Measurements from ENCODE around the gene ANKRD62. TPM values are rescaled to one million over a fixed set of nuclear protein-coding genes. Genes with fewer than 3 reads are reported as not detected.
"Not testable (repeated sequence)": the region's sequence is repeated elsewhere in the genome, so short reads cannot be mapped to it uniquely, and the experiment has no call there.

ANKRD62 gene
- total RNA-seq, 8 experiments from 2014 or later: 0.05 to 0.21 (median 0.14) TPM; not detected in 3

- 34 to 85% (median 75%) methylated on average over 2 to 15 of the region's 15 CpGs for WGBS, 10 experiments
- Histone ChIP-seq H3K4me1 (replicated peaks in 1 of 2) (no peaks in the 10 kb centered on the region), H3K27ac (no peak overlapping the region), H3K4me3 (no peak overlapping the region)
- in situ Hi-C loops (cut with MboI; ENCODE audit: low pct_unique_long_range_greater_than_20kb in 2 of 9, low sequenced_read_pairs in 9 of 9, unreplicated experiment in 9 of 9): no loop called here
- peak in 2 of 8 experiments; percentile 48 to 49 for ATAC-seq (replicated peaks in 6 of 8)
Measured at GRCh38 chr18:12121175-12122042, 27.8 kb downstream of the ANKRD62 start.

- H3K27ac ChIP-seq; H3K4me1 ChIP-seq (replicated peaks in 1 of 2); in situ Hi-C loops (cut with MboI; ENCODE audit: low pct_unique_long_range_greater_than_20kb in 2 of 9, low sequenced_read_pairs in 9 of 9, unreplicated experiment in 9 of 9); H3K4me3 ChIP-seq: not testable (repeated sequence)
- peak in 3 of 8 experiments; percentile 36 to 64 (median 52) for ATAC-seq (replicated peaks in 6 of 8)
- WGBS, 10 experiments: 6 to 93% (median 74%) methylated on average over 1 to 3 of the region's 3 CpGs; no CpG with 5 or more reads in 2 of the 10 experiments
Measured at GRCh38 chr18:12122043-12122389, 28.4 kb downstream of the ANKRD62 start.

DNA sequence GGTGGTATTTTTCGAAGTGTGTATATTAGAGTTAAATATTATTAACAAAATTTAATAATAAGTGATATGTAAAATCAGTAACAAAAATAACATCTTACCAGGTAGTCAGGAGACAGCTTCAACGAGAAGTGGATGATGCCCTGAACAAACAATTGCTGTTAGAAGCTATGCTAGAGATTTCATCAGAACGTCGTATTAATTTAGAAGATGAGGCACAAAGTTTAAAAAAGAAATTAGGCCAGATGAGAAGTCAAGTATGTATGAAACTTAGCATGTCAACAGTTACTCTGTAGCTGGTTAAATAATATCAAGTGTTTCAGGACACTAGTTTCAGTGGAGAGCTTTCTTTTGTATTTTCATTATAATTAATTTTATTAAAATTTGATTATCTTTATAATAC lies 34.0 kb downstream of the ANKRD62 start:
- H3K4me1 ChIP-seq (replicated peaks in 1 of 2); ATAC-seq (replicated peaks in 6 of 8); H3K27ac ChIP-seq; in situ Hi-C loops (cut with MboI; ENCODE audit: low pct_unique_long_range_greater_than_20kb in 2 of 9, low sequenced_read_pairs in 9 of 9, unreplicated experiment in 9 of 9); H3K4me3 ChIP-seq: not testable (repeated sequence)
- WGBS, 10 experiments: 0 to 96% (median 60%) methylated on average over 1 to 4 of the region's 4 CpGs; no CpG with 5 or more reads in 1 of the 10 experiments

DNA sequence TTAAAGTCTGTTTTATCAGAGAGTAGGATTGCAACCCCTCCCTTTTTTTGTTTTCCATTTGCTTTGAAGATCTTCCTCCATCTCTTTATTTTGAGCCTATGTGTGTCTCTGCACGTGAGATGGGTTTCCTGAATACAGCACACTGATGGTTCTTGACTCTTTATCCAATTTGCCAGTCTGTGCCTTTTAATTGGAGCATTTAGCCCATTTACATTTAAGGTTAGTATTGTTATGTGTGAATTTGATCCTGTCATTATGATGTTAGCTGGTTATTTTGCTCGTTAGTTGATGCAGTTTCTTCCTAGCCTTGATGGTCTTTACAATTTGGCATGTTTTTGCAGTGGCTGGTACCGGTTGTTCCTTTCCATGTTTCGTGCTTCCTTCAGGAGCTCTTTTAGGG lies 45.2 kb downstream of the ANKRD62 start:
- H3K4me3 ChIP-seq; H3K4me1 ChIP-seq (replicated peaks in 1 of 2); in situ Hi-C loops (cut with MboI; ENCODE audit: low pct_unique_long_range_greater_than_20kb in 2 of 9, low sequenced_read_pairs in 9 of 9, unreplicated experiment in 9 of 9); H3K27ac ChIP-seq; ATAC-seq (replicated peaks in 6 of 8): not testable (repeated sequence)
- WGBS, 10 experiments: no CpG with 5 or more reads among the region's 4 CpGs

DNA sequence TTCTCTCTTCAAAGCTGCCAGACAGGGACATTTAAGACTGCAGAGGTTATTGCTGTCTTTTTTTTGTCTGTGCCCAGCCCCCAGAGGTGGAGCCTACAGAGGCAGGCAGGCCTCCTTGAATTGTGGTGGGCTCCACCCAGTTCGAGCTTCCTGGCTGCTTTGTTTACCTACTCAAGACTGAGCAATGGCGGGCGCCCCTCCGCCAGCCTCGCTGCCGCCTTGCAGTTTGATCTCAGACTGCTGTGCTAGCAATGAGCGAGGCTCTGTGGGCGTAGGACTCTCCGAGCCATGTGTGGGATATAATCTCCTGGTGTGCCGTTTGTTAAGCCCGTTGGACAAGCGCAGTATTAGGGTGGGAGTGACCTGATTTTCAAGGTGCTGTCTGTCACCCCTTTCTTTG lies 47.2 kb downstream of the ANKRD62 start:
- H3K4me1 ChIP-seq (replicated peaks in 1 of 2); H3K27ac ChIP-seq; ATAC-seq (replicated peaks in 6 of 8); H3K4me3 ChIP-seq; in situ Hi-C loops (cut with MboI; ENCODE audit: low pct_unique_long_range_greater_than_20kb in 2 of 9, low sequenced_read_pairs in 9 of 9, unreplicated experiment in 9 of 9): not testable (repeated sequence)
- WGBS, 10 experiments: 82 to 100% (median 100%) methylated on average over 1 to 6 of the region's 12 CpGs; no CpG with 5 or more reads in 7 of the 10 experiments

- H3K4me1 ChIP-seq (replicated peaks in 1 of 2); H3K27ac ChIP-seq; H3K4me3 ChIP-seq; in situ Hi-C loops (cut with MboI; ENCODE audit: low pct_unique_long_range_greater_than_20kb in 2 of 9, low sequenced_read_pairs in 9 of 9, unreplicated experiment in 9 of 9); ATAC-seq (replicated peaks in 6 of 8): not testable (repeated sequence)
- no CpG with 5 or more reads among the region's 5 CpGs for WGBS, 10 experiments
Measured at GRCh38 chr18:12141778-12142177, 48.1 kb downstream of the ANKRD62 start.

DNA sequence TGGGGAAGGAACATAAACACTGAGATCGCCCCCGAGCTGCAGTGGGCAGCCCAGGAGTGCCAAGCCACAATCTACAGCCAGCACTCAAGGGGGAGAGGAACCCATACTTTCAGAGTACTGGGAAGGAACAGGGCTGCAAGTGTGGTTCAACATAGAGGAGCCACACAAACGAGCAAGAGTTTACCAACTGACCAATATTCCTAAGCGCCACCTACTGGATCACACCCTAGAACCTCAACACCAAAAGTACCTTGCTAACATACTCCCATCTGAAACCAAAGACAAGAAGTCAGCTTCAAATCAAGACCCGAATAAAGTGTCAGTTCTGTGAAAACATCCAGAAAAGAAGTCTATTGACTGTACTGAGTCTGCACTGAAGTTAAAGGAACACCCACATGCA lies 55.8 kb downstream of the ANKRD62 start:
- H3K27ac ChIP-seq; in situ Hi-C loops (cut with MboI; ENCODE audit: low pct_unique_long_range_greater_than_20kb in 2 of 9, low sequenced_read_pairs in 9 of 9, unreplicated experiment in 9 of 9); ATAC-seq (replicated peaks in 6 of 8); H3K4me3 ChIP-seq; H3K4me1 ChIP-seq (replicated peaks in 1 of 2): not testable (repeated sequence)
- WGBS, 10 experiments: no CpG with 5 or more reads among the region's 5 CpGs

- in situ Hi-C loops (cut with MboI; ENCODE audit: low pct_unique_long_range_greater_than_20kb in 2 of 9, low sequenced_read_pairs in 9 of 9, unreplicated experiment in 9 of 9): no loop called here
- Histone ChIP-seq H3K4me1 (replicated peaks in 1 of 2) (no peaks in the 10 kb centered on the region), H3K4me3 (no peak overlapping the region), H3K27ac (no peak overlapping the region)
- ATAC-seq (replicated peaks in 6 of 8): no peak
- WGBS, 10 experiments: 23 to 90% (median 50%) methylated on average over 1 to 4 of the region's 4 CpGs; no CpG with 5 or more reads in 1 of the 10 experiments
Measured at GRCh38 chr18:12154361-12154760, 60.7 kb downstream of the ANKRD62 start.

DNA sequence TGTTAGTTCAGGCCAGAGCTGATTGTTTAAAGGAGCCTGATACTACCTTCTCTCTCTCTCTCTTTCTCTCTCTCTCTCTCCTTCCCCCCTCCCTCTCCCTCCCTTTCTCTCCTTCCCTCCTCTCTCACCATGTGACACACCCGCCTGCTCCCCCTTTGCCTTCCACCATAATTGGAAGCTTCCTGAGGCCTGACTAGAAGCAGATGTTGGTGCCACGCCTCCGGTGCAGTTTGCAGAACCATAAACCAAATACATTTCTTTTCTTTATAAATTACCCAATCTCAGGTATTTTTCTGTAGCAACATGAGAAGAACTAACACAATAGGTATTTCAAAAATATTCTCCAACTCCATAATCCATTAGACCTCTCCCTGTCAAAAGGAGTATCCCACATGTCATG lies 62.4 kb downstream of the ANKRD62 start:
- Histone ChIP-seq H3K27ac (no peak overlapping the region), H3K4me1 (replicated peaks in 1 of 2) (no peaks in the 10 kb centered on the region), H3K4me3 (no peak overlapping the region)
- peak in 1 of 8 experiments; percentile 55 for ATAC-seq (replicated peaks in 6 of 8)
- in situ Hi-C loops (cut with MboI; ENCODE audit: low pct_unique_long_range_greater_than_20kb in 2 of 9, low sequenced_read_pairs in 9 of 9, unreplicated experiment in 9 of 9): no loop called here
- WGBS, 10 experiments: 0 to 100% (median 17%) methylated on average over 1 to 2 of the region's 3 CpGs; no CpG with 5 or more reads in 7 of the 10 experiments

DNA sequence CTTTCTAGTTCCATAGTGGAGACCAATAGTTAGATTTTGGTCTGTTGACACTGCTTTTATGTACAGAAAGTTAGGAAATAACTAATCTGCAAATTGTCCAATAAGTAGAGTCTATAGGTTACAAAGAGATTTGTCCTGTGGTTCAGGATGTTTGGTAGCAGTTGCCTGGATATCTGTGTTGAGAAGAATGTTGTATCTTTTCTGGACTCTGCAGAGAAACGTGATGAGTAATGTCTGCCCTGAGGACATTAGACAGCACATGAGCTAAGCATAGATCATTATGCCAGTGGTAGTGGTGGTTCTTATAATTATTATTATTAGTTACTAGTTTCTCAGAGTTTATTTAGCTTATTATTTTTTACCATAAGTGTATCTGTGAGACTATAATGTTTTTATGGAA lies 65.8 kb downstream of the ANKRD62 start:
- ATAC-seq (replicated peaks in 6 of 8): peak in 3 of 8 experiments; percentile 73 to 98 (median 79)
- Histone ChIP-seq H3K4me1 (replicated peaks in 1 of 2) (no peaks in the 10 kb centered on the region), H3K4me3 (no peak overlapping the region), H3K27ac (no peak overlapping the region)
- WGBS, 10 experiments: 17 to 80% (median 30%) methylated on average over 1 of the region's 1 CpG; no CpG with 5 or more reads in 6 of the 10 experiments
- in situ Hi-C loops (cut with MboI; ENCODE audit: low pct_unique_long_range_greater_than_20kb in 2 of 9, low sequenced_read_pairs in 9 of 9, unreplicated experiment in 9 of 9): no loop called here

GRCh38 chr18:12162786-12163185 lies 69.1 kb downstream of the ANKRD62 start:
- Histone ChIP-seq H3K4me1 (replicated peaks in 1 of 2) (no peaks in the 10 kb centered on the region), H3K4me3 (no peak overlapping the region), H3K27ac (no peak overlapping the region)
- in situ Hi-C loops (cut with MboI; ENCODE audit: low pct_unique_long_range_greater_than_20kb in 2 of 9, low sequenced_read_pairs in 9 of 9, unreplicated experiment in 9 of 9): no loop called here
- ATAC-seq (replicated peaks in 6 of 8): no peak

DNA sequence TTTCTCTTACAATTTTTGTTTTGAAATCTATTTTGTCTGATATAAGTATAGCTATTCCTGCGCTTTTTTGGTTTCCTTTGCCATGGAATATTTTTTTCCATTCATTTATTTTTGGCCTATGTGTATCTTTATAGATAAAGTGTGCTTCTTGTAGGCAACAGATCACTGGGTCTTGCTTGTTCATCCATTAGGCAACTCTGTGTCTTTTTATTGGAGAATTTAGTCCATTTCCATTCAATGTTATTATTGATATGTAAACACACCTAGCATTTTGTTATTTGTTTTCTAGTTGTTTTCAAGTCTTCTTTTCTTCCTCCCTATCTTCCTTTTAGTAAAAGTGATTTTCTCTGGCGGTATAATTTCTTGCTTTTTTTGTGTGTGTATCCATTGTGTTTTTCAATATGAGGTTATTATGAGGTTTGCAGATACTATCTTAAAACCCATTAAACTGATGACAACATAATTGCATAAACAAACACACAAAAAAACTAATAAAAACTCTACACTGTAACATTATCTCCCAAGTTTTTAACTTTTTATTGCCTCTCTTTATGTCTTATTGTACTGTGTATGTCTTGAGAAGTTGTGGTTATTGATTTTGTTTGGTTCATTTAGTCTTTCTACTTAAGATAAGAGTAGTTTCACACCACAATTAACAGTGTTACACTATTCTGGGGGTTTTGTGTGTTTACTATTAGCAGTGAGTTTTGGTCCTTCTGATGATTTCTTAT lies 71.6 kb downstream of the ANKRD62 start:
- in situ Hi-C loops (cut with MboI; ENCODE audit: low pct_unique_long_range_greater_than_20kb in 2 of 9, low sequenced_read_pairs in 9 of 9, unreplicated experiment in 9 of 9): no loop called here
- H3K4me3 ChIP-seq: no peak overlapping the region
- no peak overlapping the region for H3K27ac ChIP-seq
- no peaks in the 10 kb centered on the region for H3K4me1 ChIP-seq (replicated peaks in 1 of 2)
- 11 to 94% (median 69%) methylated on average over 2 of the region's 2 CpGs; no CpG with 5 or more reads in 1 of the 10 experiments for WGBS, 10 experiments
- no peak for ATAC-seq (replicated peaks in 6 of 8)

Data from motor neuron (in vitro differentiated cells).